HG02870 (cell line): ENCODE results near the gene SYNE3.
A peak's percentile ranks its signal among the peaks of the same experiment; 100 is the strongest.

Source experiments
- ATAC-seq: cut with Tn5 transposase; IDR thresholded peaks from one replicate; pipeline ENCODE4 v1.9.1; 2021; ENCODE audit warnings: mild to moderate bottlenecking, moderate library complexity; ENCODE audit not compliant: unreplicated experiment

Gene SYNE3

GRCh38 chr14:95516554-95517181, at the start of gene SYNE3:
TSS of gene SYNE3 (minus strand) at chr14:95516650. CDS start at chr14:95475821, 40,829 bp downstream.
- peak; percentile 37 for ATAC-seq

GRCh38 chr14:95564060-95564459, 47.6 kb upstream of the SYNE3 start:
- no peak for ATAC-seq

- no peak for ATAC-seq
Observed at GRCh38 chr14:95562892-95563685, 46.6 kb upstream of the SYNE3 start.

GRCh38 chr14:95561001-95561412, 44.6 kb upstream of the SYNE3 start:
- ATAC-seq: peak; percentile 84

GRCh38 chr14:95559203-95559602, 42.8 kb upstream of the SYNE3 start:
- no peak for ATAC-seq

- ATAC-seq: no peak
Observed at GRCh38 chr14:95557832-95558231, 41.4 kb upstream of the SYNE3 start.

- no peak for ATAC-seq
Observed at GRCh38 chr14:95557291-95557690, 40.8 kb upstream of the SYNE3 start.

- ATAC-seq: no peak
Observed at GRCh38 chr14:95555053-95555452, 38.6 kb upstream of the SYNE3 start.

- no peak for ATAC-seq
Observed at GRCh38 chr14:95553141-95553540, 36.7 kb upstream of the SYNE3 start.

- ATAC-seq: no peak
Observed at GRCh38 chr14:95551435-95551834, 35.0 kb upstream of the SYNE3 start.

GRCh38 chr14:95549656-95550585, 33.5 kb upstream of the SYNE3 start:
- ATAC-seq: no peak

- ATAC-seq: no peak
Observed at GRCh38 chr14:95548328-95548929, 32.0 kb upstream of the SYNE3 start.

- ATAC-seq: no peak
Observed at GRCh38 chr14:95547626-95548327, 31.3 kb upstream of the SYNE3 start.

- no peak for ATAC-seq
Observed at GRCh38 chr14:95547272-95547625, 30.8 kb upstream of the SYNE3 start.

GRCh38 chr14:95545515-95546168, 29.2 kb upstream of the SYNE3 start:
- no peak for ATAC-seq

- no peak for ATAC-seq
Observed at GRCh38 chr14:95544588-95544987, 28.1 kb upstream of the SYNE3 start.

GRCh38 chr14:95543021-95543420, 26.6 kb upstream of the SYNE3 start:
- no peak for ATAC-seq

GRCh38 chr14:95541932-95542930, 25.8 kb upstream of the SYNE3 start:
- no peak for ATAC-seq

- no peak for ATAC-seq
Observed at GRCh38 chr14:95541346-95541745, 24.9 kb upstream of the SYNE3 start.
